ENCODE measurements around the gene NXF1.

The NXF1 gene

GRCh38 chr11:62786318-62787004 is 18.8 kb downstream of the NXF1 start:
- TF ChIP-seq, protein P1, sequence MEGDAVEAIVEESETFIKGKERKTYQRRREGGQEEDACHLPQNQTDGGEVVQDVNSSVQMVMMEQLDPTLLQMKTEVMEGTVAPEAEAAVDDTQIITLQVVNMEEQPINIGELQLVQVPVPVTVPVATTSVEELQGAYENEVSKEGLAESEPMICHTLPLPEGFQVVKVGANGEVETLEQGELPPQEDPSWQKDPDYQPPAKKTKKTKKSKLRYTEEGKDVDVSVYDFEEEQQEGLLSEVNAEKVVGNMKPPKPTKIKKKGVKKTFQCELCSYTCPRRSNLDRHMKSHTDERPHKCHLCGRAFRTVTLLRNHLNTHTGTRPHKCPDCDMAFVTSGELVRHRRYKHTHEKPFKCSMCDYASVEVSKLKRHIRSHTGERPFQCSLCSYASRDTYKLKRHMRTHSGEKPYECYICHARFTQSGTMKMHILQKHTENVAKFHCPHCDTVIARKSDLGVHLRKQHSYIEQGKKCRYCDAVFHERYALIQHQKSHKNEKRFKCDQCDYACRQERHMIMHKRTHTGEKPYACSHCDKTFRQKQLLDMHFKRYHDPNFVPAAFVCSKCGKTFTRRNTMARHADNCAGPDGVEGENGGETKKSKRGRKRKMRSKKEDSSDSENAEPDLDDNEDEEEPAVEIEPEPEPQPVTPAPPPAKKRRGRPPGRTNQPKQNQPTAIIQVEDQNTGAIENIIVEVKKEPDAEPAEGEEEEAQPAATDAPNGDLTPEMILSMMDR (IDR thresholded peaks at IDR 0.05; ENCODE audit: insufficient read depth, low read depth, low read length, missing control alignments) = peak; percentile 89
- peak overlapping the region; percentile 77 for H3K4me3 ChIP-seq (ENCODE audit: low read length)
- peak; percentile 78 for DNase-seq (ENCODE audit: low read depth)

GRCh38 chr11:62782753-62783152 is 22.5 kb downstream of the NXF1 start:
- H3K4me3 ChIP-seq (ENCODE audit: low read length) = no peak overlapping the region
- TF ChIP-seq, protein P1 (IDR thresholded peaks at IDR 0.05; ENCODE audit: insufficient read depth, low read depth, low read length, missing control alignments) = no peak
- no peak for DNase-seq (ENCODE audit: low read depth)

GRCh38 chr11:62778441-62778840 is 26.8 kb downstream of the NXF1 start:
- H3K4me3 ChIP-seq (ENCODE audit: low read length) = no peak overlapping the region
- TF ChIP-seq, protein P1 (IDR thresholded peaks at IDR 0.05; ENCODE audit: insufficient read depth, low read depth, low read length, missing control alignments) = no peak
- DNase-seq (ENCODE audit: low read depth) = no peak

- TF ChIP-seq, protein P1 (IDR thresholded peaks at IDR 0.05; ENCODE audit: insufficient read depth, low read depth, low read length, missing control alignments) = no peak
- DNase-seq (ENCODE audit: low read depth) = no peak
- H3K4me3 ChIP-seq (ENCODE audit: low read length) = no peak overlapping the region
Observed at GRCh38 chr11:62777389-62777788, 27.9 kb downstream of the NXF1 start.

DNA sequence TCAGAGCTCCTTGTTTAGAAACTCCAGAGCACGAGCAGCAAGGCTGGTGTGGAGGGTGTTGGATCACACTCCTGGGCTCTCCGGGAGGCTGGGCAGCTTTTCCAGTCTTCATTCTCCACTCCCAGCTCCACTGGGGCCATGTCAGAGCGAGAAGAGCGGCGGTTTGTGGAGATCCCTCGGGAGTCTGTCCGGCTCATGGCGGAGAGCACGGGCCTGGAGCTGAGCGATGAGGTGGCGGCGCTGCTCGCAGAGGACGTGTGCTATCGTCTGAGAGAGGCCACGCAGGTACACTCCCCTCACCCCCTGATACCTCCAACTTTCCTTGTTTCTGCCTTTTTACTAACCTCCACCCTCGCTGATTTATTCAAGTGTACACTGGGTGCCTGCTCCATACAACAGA is 29.6 kb downstream of the NXF1 start:
- TF ChIP-seq, protein P1 (IDR thresholded peaks at IDR 0.05; ENCODE audit: insufficient read depth, low read depth, low read length, missing control alignments) = no peak
- no peak for DNase-seq (ENCODE audit: low read depth)
- H3K4me3 ChIP-seq (ENCODE audit: low read length) = no peak overlapping the region

GRCh38 chr11:62774407-62774806 is 30.8 kb downstream of the NXF1 start:
- no peak overlapping the region for H3K4me3 ChIP-seq (ENCODE audit: low read length)
- TF ChIP-seq, protein P1 (IDR thresholded peaks at IDR 0.05; ENCODE audit: insufficient read depth, low read depth, low read length, missing control alignments) = no peak
- DNase-seq (ENCODE audit: low read depth) = peak; percentile 53
